ENCODE data around the gene ATCAY. TPM values are rescaled to one million over a fixed set of nuclear protein-coding genes. Genes with fewer than 3 reads are reported as not detected.
"Not testable (repeated sequence)": the region's sequence is repeated elsewhere in the genome, so short reads cannot be mapped to it uniquely, and the experiment has no call there.

The ATCAY gene
- total and polyA plus RNA-seq, 5 donors, result 0.05 TPM; not detected in 4

- 52% methylated on average over 12 of the region's 12 CpGs for WGBS
- DNase-seq, result no peak
- intact Hi-C loops (cut with DNase I), result no loop called here
- no peak overlapping the region for H3K4me3 ChIP-seq (ENCODE audit: low read length)
- peak overlapping the region; percentile 74 for H3K27ac ChIP-seq (ENCODE audit: low read length)
- no peak for ATAC-seq
- no peaks in the 10 kb centered on the region for H3K9me3 ChIP-seq (ENCODE audit: control insufficient read depth, low read length)
- H3K4me1 ChIP-seq (ENCODE audit: control insufficient read depth, insufficient read depth, low read length), result no peaks in the 10 kb centered on the region
- H3K27me3 ChIP-seq (ENCODE audit: control insufficient read depth, insufficient read depth), result no peaks in the 10 kb centered on the region
Measured at GRCh38 chr19:3954107-3954506, 73.6 kb downstream of the ATCAY start.

GRCh38 chr19:3955276-3955675 is 74.8 kb downstream of the ATCAY start:
- H3K27me3 ChIP-seq (ENCODE audit: control insufficient read depth, insufficient read depth); H3K9me3 ChIP-seq (ENCODE audit: control insufficient read depth, low read length); ATAC-seq; H3K4me1 ChIP-seq (ENCODE audit: control insufficient read depth, insufficient read depth, low read length); DNase-seq; H3K4me3 ChIP-seq (ENCODE audit: low read length); intact Hi-C loops (cut with DNase I); H3K27ac ChIP-seq (ENCODE audit: low read length): not testable (repeated sequence)
- 79% methylated on average over 13 of the region's 13 CpGs for WGBS

- Histone ChIP-seq H3K4me1 (ENCODE audit: control insufficient read depth, insufficient read depth, low read length) (no peaks in the 10 kb centered on the region), H3K27me3 (ENCODE audit: control insufficient read depth, insufficient read depth) (no peaks in the 10 kb centered on the region), H3K27ac (ENCODE audit: low read length) (no peak overlapping the region), H3K4me3 (ENCODE audit: low read length) (no peak overlapping the region), H3K9me3 (ENCODE audit: control insufficient read depth, low read length) (no peaks in the 10 kb centered on the region)
- peak in 1 of 3 donors; percentile 52 for DNase-seq
- 82% methylated on average over 10 of the region's 10 CpGs for whole genome bisulfite sequencing
- intact Hi-C loops (cut with DNase I), result no loop called here
- no peak for ATAC-seq
Measured at GRCh38 chr19:3955688-3956087, 75.2 kb downstream of the ATCAY start.

- H3K27ac ChIP-seq (ENCODE audit: low read length), result no peak overlapping the region
- DNase-seq, result peak in 2 of 3 donors; percentile 57 to 59
- H3K4me3 ChIP-seq (ENCODE audit: low read length), result no peak overlapping the region
- WGBS, result 95% methylated on average over 86 of the region's 86 CpGs
- intact Hi-C loops (cut with DNase I), result no loop called here
- H3K9me3 ChIP-seq (ENCODE audit: control insufficient read depth, low read length), result no peaks in the 10 kb centered on the region
- ATAC-seq, result peak; percentile 4 to 6
- H3K27me3 ChIP-seq (ENCODE audit: control insufficient read depth, insufficient read depth), result no peaks in the 10 kb centered on the region
- H3K4me1 ChIP-seq (ENCODE audit: control insufficient read depth, insufficient read depth, low read length), result no peaks in the 10 kb centered on the region
Measured at GRCh38 chr19:3958836-3959765, 78.6 kb downstream of the ATCAY start.

DNA sequence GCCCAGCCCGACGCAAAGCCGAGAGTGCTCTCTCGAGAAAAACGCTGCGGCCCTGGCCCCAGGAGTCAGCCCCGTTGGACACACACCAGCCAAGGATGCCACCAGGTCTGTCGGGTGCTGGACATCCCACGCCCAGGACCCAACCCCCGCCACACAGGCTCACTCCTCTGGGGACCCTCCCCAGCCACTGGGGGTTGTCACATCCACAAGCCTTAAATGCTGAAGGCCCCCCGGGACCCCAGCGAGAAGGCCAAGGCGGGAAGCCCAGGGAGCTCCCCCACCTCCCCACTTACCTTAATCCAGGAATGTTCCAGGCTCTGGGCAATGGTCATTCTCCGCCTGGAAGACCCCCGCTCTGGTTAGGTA is 79.3 kb downstream of the ATCAY start:
- Histone ChIP-seq H3K9me3 (ENCODE audit: control insufficient read depth, low read length) (no peaks in the 10 kb centered on the region), H3K27ac (ENCODE audit: low read length) (no peak overlapping the region), H3K4me3 (ENCODE audit: low read length) (no peak overlapping the region), H3K27me3 (ENCODE audit: control insufficient read depth, insufficient read depth) (no peaks in the 10 kb centered on the region), H3K4me1 (ENCODE audit: control insufficient read depth, insufficient read depth, low read length) (no peaks in the 10 kb centered on the region)
- 95% methylated on average over 15 of the region's 15 CpGs for WGBS
- ATAC-seq (no peak), DNase-seq (peak in 2 of 3 donors; percentile 36 to 60)
- intact Hi-C loops (cut with DNase I), result no loop called here

- no peaks in the 10 kb centered on the region for H3K9me3 ChIP-seq (ENCODE audit: control insufficient read depth, low read length)
- no peaks in the 10 kb centered on the region for H3K4me1 ChIP-seq (ENCODE audit: control insufficient read depth, insufficient read depth, low read length)
- H3K4me3 ChIP-seq (ENCODE audit: low read length), result no peak overlapping the region
- no peak for ATAC-seq
- intact Hi-C loops (cut with DNase I), result no loop called here
- WGBS, result 88% methylated on average over 24 of the region's 24 CpGs
- DNase-seq, result peak in 2 of 3 donors; percentile 50 to 53
- peak overlapping the region; percentile 14 for H3K27ac ChIP-seq (ENCODE audit: low read length)
- H3K27me3 ChIP-seq (ENCODE audit: control insufficient read depth, insufficient read depth), result no peaks in the 10 kb centered on the region
Measured at GRCh38 chr19:3961007-3961406, 80.5 kb downstream of the ATCAY start.

GRCh38 chr19:3963458-3964255 is 83.2 kb downstream of the ATCAY start:
- Histone ChIP-seq H3K9me3 (ENCODE audit: control insufficient read depth, low read length) (no peaks in the 10 kb centered on the region), H3K4me3 (ENCODE audit: low read length) (no peak overlapping the region), H3K27ac (ENCODE audit: low read length) (no peak overlapping the region), H3K4me1 (ENCODE audit: control insufficient read depth, insufficient read depth, low read length) (peaks cover 5% of the 10 kb centered on the region), H3K27me3 (ENCODE audit: control insufficient read depth, insufficient read depth) (no peaks in the 10 kb centered on the region)
- ATAC-seq, result no peak
- intact Hi-C loops (cut with DNase I), result no loop called here
- DNase-seq, result peak in 2 of 3 donors; percentile 60 to 68
- WGBS, result 89% methylated on average over 35 of the region's 35 CpGs

DNA sequence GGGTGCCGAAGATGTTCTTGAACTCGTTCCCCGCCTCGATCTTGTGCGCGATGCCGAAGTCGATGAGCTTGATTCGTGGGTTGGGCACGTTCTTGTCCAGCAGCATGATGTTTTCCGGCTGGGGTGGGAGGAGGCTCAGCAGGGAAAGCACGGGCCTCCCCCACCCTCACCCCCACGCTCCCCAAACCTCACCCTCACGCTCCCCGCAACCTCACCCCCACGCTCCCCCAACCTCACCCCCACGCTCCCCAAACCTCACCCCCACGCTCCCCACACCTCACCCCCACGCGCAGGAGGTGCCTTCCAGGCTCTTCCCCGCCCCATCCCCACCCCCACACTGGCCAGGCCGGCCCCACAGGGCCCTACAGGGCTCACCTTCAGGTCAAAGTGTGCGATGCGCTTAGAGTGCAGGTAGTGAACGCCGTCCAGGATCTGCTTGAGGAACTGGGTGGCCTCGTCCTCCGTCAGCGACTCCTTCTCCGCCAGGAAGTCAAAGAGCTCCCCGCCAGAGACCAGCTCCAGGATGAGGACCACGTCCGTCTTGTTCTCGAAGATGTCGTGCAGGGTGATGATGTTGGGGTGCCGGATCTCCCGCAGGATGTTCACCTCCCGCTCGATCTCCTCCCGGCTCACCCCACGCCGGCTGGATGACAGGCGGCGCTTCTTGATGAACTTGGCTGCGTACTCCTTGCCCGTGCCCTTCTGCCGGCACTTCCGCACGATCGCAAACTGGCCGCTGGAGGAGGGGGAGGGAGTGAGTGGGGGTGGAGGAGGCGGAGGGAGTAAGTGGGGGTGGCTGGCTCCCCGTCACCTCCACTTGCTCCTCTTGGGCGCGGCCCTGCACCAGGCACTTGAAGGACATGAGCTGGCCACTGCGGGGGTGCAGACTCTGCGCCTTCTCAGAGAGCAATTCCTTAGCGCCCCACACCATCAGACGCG is 84.0 kb downstream of the ATCAY start:
- Histone ChIP-seq H3K27me3 (ENCODE audit: control insufficient read depth, insufficient read depth) (no peaks in the 10 kb centered on the region), H3K4me3 (ENCODE audit: low read length) (no peak overlapping the region), H3K27ac (ENCODE audit: low read length) (peak overlapping the region; percentile 49), H3K4me1 (ENCODE audit: control insufficient read depth, insufficient read depth, low read length) (peaks cover 6% of the 10 kb centered on the region), H3K9me3 (ENCODE audit: control insufficient read depth, low read length) (no peaks in the 10 kb centered on the region)
- no peak for ATAC-seq
- 77% methylated on average over 60 of the region's 60 CpGs for WGBS
- intact Hi-C loops (cut with DNase I), result no loop called here
- DNase-seq, result peak in 2 of 3 donors; percentile 63 to 72

DNA sequence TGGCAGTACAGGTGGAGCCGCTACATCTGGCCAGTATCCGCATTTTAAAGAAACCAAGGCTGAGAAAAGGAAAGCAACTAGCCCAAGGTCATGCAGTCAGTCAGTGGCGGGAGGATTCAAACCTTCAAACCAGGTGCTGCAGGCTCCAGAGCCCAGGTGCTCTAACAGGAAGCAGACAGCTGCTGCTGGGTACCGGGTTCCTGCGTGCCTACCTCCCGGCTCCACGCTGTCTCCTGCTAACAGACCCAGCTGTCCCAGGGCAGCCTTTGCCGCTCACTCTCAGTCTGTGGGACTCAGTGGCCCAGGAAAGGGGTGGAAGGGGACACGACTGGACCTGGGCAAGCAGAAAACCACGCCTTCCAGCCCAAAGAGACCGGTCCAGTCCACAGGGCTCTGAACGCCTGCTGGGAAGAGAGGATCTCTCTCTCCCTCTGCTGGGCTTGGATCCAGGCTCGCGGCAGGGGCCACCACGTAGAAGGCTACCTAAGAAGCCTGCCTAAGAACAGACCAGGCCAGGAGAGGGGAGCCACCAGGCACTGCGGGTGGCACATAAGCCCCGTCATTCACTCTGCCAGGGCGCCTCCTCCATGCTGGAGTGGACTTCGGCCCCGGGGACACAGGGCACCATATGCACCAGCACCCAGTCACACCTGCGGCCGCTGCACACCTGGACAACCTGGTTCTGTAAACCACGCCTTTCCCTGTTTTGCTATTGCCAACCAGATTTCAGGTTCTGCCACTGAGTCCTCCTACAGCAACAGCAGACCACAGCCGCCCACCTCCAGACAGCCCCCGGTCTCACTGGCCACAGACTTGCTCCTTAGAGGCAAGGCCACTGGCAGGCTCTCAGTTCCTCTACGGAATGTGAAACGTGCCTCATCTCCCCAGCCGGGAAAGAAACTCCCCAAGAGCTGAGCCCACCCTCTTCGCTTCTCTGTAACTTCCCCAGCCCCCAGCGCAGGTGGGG is 85.8 kb downstream of the ATCAY start:
- Histone ChIP-seq H3K4me1 (ENCODE audit: control insufficient read depth, insufficient read depth, low read length) (peaks cover 10% of the 10 kb centered on the region), H3K27me3 (ENCODE audit: control insufficient read depth, insufficient read depth) (no peaks in the 10 kb centered on the region), H3K27ac (ENCODE audit: low read length) (peak overlapping the region; percentile 63), H3K9me3 (ENCODE audit: control insufficient read depth, low read length) (no peaks in the 10 kb centered on the region), H3K4me3 (ENCODE audit: low read length) (no peak overlapping the region)
- intact Hi-C loops (cut with DNase I), result no loop called here
- DNase-seq (peak in 1 of 3 donors; percentile 65), ATAC-seq (no peak)
- 68% methylated on average over 30 of the region's 30 CpGs for WGBS

Measured in right cardiac atrium (tissue), 5 donors.